Uterus (tissue), 4 donors: ENCODE measurements around the gene NOX1. TPM values are rescaled to one million over a fixed set of nuclear protein-coding genes. Genes with fewer than 3 reads are reported as not detected.

ENCODE experiments used
- DNase-seq, 2 donors: peaks; one replicate each; pipeline ENCODE4 v3.0.0-alpha.2; 2019 to 2020
- H3K27ac ChIP-seq, 2 donors: fragments of 200-600 bp; sonication (generic); 1 replicate in 1 of 2; 2 replicates in 1 of 2; pipeline ENCODE4 v1.5.1; 2016 to 2018
- H3K27me3 ChIP-seq, 2 donors: fragments of 200-600 bp; sonication (generic); one replicate each; pipeline ENCODE4 v1.5.1; 2018 to 2019; ENCODE audit warnings: control low read depth in 1 of 2
- H3K36me3 ChIP-seq, 2 donors: fragments of 200-600 bp; sonication (generic); one replicate each; pipeline ENCODE4 v1.5.1; 2019; ENCODE audit warnings: control low read depth in 1 of 2
- H3K4me1 ChIP-seq, 2 donors: fragments of 200-600 bp; sonication (generic); one replicate each; pipeline ENCODE4 v1.5.1; 2018 to 2019; ENCODE audit warnings: control low read depth in 1 of 2
- H3K4me3 ChIP-seq, 2 donors: fragments of 200-600 bp; sonication (generic); 1 replicate in 1 of 2; 2 replicates in 1 of 2; pipeline ENCODE4 v1.5.1; 2018 to 2019; ENCODE audit warnings: mild to moderate bottlenecking in 1 of 2
- H3K9me3 ChIP-seq, 2 donors: fragments of 200-600 bp; sonication (generic); one replicate each; pipeline ENCODE4 v1.5.1; 2019; ENCODE audit warnings: control low read depth in 1 of 2
- POLR2A ChIP-seq, 2 donors: fragments of 450-650 bp; IDR thresholded peaks; one replicate each; pipeline ENCODE4 v1.6.1; 2016; ENCODE audit warnings: antibody characterized with exemption in 2 of 2, mild to moderate bottlenecking in 1 of 2, moderate library complexity in 1 of 2
- intact Hi-C: fragments of 100-400 bp; cut with DNase I; formaldehyde crosslinking; loops from one replicate; pipeline ENCODE4 v1.15.1; 2023; ENCODE audit warnings: low total_unique reads
- total RNA-seq, 4 donors: library from RNA; depleted of rRNA in 3 of 4; stranded (reverse); fragments of >200 nt in 3 of 4; gene quantifications; one replicate each; pipeline versions ENCODE4 v1.1.0 to v1.2.4, GENCODE V29; 2014 to 2023
- TF ChIP-seq, protein P1 (sequence below), 4 experiments: fragments of 200-600 bp in 2 of 4; fragments of 450-650 bp in 2 of 4; sonication (generic) in 2 of 4; IDR thresholded peaks; one replicate each; pipeline ENCODE4 v1.5.1; 2016 to 2019; ENCODE audit warnings: antibody characterized with exemption in 4 of 4, mild to moderate bottlenecking in 2 of 4, moderate library complexity in 1 of 4
- donor health status: DM: yes; HTN: yes; CAD: no.

Gene NOX1
- total RNA-seq, 4 donors from 2014 or later, result not detected

DNA sequence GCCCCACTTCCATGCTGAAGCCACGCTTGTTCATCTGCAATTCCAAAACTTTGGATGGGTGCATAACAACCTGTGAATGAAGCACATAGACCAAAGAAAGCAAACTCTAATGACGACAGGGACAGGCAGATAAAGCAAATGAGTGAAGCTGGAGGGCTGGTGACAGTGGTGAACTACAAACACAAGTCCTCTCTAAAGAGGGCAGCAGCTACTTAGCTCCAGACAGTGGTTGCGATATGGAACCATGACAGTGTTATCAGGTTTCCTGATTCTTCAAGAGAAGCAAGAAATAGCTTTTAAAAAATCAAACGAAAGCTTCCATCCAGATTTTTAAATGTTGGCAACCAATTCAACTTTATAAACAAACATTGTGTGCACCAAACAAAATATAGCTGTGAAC is 23.8 kb downstream of the NOX1 start:
- H3K9me3 ChIP-seq, result no peaks in the 10 kb centered on the region
- H3K4me1 ChIP-seq, result no peaks in the 10 kb centered on the region
- no peak overlapping the region for H3K4me3 ChIP-seq
- no peaks in the 10 kb centered on the region for H3K36me3 ChIP-seq
- H3K27me3 ChIP-seq, result no peaks in the 10 kb centered on the region
- intact Hi-C loops, result no loop called here
- TF ChIP-seq POLR2A (IDR thresholded peaks at IDR 0.05), result no peak
- TF ChIP-seq, protein P1, sequence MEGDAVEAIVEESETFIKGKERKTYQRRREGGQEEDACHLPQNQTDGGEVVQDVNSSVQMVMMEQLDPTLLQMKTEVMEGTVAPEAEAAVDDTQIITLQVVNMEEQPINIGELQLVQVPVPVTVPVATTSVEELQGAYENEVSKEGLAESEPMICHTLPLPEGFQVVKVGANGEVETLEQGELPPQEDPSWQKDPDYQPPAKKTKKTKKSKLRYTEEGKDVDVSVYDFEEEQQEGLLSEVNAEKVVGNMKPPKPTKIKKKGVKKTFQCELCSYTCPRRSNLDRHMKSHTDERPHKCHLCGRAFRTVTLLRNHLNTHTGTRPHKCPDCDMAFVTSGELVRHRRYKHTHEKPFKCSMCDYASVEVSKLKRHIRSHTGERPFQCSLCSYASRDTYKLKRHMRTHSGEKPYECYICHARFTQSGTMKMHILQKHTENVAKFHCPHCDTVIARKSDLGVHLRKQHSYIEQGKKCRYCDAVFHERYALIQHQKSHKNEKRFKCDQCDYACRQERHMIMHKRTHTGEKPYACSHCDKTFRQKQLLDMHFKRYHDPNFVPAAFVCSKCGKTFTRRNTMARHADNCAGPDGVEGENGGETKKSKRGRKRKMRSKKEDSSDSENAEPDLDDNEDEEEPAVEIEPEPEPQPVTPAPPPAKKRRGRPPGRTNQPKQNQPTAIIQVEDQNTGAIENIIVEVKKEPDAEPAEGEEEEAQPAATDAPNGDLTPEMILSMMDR (IDR thresholded peaks at IDR 0.05), result no peak
- DNase-seq, result no peak
- H3K27ac ChIP-seq, result no peak overlapping the region

DNA sequence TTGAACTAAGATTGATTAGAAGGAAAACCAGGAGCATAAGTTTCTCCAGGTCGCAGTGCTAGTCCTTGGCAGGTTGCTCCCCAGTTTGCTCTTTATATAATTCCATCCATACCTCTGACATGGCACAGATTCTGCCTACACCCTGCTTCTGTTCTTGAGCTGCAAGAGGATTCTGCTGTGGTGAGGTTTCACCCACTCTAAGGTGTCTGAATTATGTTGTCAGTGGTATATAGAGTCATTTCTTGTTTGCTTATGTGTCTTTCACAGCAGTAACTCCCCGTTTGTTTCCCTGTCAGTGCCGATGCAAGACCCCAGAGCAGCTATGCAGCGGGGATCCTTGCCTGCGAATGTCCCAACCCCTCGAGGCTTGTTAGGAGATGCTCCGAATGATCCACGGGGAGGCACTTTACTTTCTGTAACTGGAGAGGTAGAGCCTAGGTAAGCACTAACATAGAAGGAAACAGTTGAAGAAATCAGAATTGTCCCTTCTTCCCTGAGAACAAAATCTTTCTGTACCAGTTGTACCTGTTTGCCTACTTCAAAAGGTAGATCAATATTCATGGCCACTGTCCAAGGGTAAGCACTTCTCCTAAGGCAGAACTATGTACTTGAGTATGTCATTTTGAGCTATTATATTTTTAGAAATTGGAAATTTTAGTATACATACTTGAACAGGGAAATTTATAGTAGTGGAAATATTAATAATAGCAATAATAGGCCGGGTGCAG is 42.8 kb downstream of the NOX1 start:
- Histone ChIP-seq H3K9me3 (no peaks in the 10 kb centered on the region), H3K36me3 (no peaks in the 10 kb centered on the region), H3K4me1 (no peaks in the 10 kb centered on the region), H3K27me3 (no peaks in the 10 kb centered on the region), H3K4me3 (no peak overlapping the region), H3K27ac (no peak overlapping the region)
- DNase-seq, result no peak
- intact Hi-C loops, result no loop called here
- TF ChIP-seq, protein P1 (IDR thresholded peaks at IDR 0.05), result no peak
- TF ChIP-seq POLR2A (IDR thresholded peaks at IDR 0.05), result no peak

DNA sequence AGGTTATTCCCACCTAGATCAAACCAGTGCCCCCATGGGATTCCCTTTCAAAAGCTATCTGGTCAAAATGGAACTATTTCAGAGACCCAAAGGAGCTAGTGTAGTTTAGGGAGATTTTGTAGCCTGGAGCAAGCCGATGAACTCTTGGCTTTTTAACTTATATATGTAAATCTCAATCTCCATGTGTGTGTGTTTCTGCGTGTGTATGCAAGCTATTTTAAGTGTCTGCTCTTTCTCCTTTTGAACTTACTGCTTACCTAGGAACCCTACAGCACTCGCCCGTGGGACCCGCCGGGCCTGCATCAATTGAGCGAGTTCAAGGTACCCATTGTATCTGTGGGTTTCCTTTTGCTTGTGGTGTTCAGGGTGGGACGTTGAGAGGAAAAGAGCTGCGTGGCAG is 43.6 kb downstream of the NOX1 start:
- TF ChIP-seq POLR2A (IDR thresholded peaks at IDR 0.05), result no peak
- TF ChIP-seq, protein P1 (IDR thresholded peaks at IDR 0.05), result no peak
- intact Hi-C loops, result no loop called here
- DNase-seq, result no peak
- Histone ChIP-seq H3K4me1 (no peaks in the 10 kb centered on the region), H3K9me3 (no peaks in the 10 kb centered on the region), H3K27ac (no peak overlapping the region), H3K36me3 (no peaks in the 10 kb centered on the region), H3K4me3 (no peak overlapping the region), H3K27me3 (no peaks in the 10 kb centered on the region)

DNA sequence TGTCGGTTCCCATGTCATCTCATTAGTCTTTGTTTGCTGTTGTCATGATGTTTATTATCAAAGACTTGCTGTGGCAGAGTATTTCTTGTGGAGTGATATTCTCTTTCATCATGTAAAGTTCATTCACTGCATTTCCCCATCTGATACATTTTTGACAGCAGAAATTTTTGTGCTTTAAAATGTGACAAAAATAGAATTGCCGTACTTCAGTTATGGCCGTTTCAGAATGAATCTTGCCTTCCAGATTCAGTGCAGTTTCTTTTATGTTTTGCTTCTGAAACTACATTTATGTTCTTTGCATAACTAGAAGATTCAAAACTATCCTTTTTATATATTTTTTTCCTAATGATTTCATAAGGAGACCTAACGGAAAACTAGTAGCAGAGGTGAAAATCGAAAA is 44.0 kb downstream of the NOX1 start:
- intact Hi-C loops, result no loop called here
- Histone ChIP-seq H3K36me3 (no peaks in the 10 kb centered on the region), H3K4me1 (no peaks in the 10 kb centered on the region), H3K9me3 (no peaks in the 10 kb centered on the region), H3K4me3 (no peak overlapping the region), H3K27me3 (peaks cover 0 to 2% of the 10 kb centered on the region in 2 donors), H3K27ac (no peak overlapping the region)
- no peak for TF ChIP-seq POLR2A (IDR thresholded peaks at IDR 0.05)
- TF ChIP-seq, protein P1 (IDR thresholded peaks at IDR 0.05), result no peak
- DNase-seq, result no peak

DNA sequence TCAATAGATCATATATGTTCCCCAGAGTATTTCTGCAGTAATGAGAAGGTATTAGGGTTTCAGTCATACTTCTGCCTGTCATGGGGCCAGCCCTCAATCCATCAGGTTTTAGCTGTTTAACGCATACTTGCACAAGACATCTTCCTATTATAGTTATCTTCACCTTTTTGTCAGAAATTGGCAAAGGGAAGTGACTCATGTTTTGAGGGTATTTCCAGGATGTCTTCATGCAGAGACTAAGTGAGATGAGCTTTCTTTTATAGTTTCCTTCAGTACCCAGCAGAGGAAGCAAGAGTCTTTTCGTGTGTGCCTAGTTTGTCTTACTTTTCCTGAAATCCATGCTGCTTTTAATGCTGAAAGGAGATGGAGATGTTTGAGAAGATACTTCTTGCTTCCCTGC is 44.4 kb downstream of the NOX1 start:
- intact Hi-C loops, result no loop called here
- H3K4me3 ChIP-seq, result no peak overlapping the region
- no peak for TF ChIP-seq POLR2A (IDR thresholded peaks at IDR 0.05)
- no peaks in the 10 kb centered on the region for H3K9me3 ChIP-seq
- H3K36me3 ChIP-seq, result no peaks in the 10 kb centered on the region
- H3K4me1 ChIP-seq, result no peaks in the 10 kb centered on the region
- no peak for DNase-seq
- no peak overlapping the region for H3K27ac ChIP-seq
- peaks cover 0 to 6% of the 10 kb centered on the region in 2 donors for H3K27me3 ChIP-seq
